HG03460 (cell line): Measurements from ENCODE around the gene TMEM134.
"Not testable (repeated sequence)": the region's sequence is repeated elsewhere in the genome, so short reads cannot be mapped to it uniquely, and the experiment has no call there.

Experiments used
- ATAC-seq: cut with Tn5 transposase; IDR thresholded peaks from one replicate; pipeline ENCODE4 v1.9.1; 2021; ENCODE audit not compliant: unreplicated experiment

The TMEM134 gene, protein sequence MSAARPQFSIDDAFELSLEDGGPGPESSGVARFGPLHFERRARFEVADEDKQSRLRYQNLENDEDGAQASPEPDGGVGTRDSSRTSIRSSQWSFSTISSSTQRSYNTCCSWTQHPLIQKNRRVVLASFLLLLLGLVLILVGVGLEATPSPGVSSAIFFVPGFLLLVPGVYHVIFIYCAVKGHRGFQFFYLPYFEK

DNA sequence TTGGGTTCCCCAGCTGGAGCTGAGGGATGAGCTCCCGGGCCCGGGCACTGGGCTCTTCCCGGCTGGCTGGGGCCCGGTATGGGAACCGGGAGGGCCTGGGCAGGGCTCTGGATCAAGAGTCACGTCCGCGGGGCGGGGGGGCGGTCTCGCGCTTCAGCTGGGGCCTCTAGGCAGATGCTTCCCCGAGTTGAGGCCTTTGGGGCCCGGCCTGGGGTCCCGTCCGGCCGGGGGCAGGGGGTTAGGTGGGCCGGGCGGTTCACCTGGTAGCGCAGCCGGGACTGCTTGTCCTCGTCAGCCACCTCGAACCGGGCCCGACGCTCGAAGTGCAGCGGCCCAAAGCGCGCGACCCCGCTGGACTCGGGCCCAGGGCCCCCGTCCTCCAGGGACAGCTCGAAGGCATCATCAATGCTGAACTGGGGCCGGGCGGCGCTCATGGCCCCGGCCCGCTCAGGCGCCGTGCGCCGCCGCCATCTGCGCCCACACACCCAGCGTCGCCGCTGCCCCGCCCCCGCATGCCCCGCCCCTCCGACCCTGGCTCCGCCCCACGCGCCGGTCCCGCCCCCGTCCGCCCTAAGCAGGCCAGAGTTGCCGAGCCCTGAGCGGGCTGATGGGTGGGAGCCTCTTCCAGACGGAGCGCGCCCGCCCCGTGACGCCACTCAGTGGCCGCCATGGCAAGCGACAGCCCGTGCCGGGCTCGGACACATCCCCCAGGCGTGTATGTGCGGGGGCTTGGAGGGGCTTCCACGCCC lies at the start of gene TMEM134:
TSS of gene TMEM134 (minus strand) at position 493 of the 749 bp plus-strand sequence. CDS start at position 434, 59 bp downstream.
- ATAC-seq, result peak; percentile 64

DNA sequence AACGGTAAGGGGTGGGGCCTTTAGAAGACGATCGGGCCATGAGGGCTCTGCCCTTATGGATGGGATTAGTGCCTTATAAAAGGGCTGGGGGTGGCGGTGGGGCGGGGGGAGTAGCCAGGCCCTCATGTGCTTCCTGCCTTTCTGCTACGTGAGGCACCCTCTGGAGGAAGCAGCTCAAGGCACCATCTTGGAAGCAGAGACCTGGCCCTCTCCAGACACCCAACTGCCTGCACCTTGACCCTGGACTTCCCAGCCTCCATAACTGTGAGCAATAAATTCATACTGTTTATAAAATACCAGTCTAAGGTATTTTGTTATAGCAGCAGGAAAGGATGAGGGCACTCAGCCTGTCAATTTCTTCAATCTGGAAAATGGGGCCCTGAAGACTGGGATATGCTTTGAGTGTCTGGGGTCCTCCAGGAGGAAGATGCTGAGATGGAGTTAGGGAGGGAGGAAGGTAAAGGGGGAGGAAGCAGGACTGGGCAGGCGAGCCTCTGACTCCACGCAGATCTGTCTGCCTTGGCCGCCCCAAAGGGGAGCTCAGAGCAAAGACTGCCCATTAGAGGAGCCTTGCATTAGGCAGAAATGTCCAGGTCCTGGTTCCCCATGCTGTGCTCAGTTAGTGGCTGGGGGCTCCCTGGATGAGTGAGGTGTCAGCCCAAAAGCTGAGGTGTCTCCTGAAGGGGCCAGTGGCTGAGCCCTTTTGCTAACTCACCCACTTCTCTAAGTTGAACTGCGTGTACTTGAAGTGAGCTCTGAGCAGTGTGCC lies 48.9 kb upstream of the TMEM134 start:
- no peak for ATAC-seq

DNA sequence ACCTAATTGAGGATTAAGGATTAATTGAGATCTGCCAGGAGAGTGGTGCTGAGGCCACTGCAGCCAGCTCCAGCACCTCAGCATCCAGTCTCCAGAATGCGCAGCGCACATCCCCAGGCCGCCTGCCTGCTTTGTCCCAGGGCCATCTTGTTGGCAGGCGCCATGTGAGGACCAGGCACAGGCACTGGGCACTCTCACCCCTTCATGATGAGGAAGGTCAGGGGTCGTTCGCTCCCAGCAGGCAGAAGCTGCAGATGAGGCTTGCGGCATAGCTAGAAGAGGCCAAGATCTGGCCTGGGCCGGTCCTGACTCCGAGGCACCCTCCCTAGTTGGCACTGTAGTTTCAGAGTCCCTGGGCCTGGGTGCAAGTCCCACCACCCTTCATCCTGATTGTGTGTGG lies 47.8 kb upstream of the TMEM134 start:
- no peak for ATAC-seq

DNA sequence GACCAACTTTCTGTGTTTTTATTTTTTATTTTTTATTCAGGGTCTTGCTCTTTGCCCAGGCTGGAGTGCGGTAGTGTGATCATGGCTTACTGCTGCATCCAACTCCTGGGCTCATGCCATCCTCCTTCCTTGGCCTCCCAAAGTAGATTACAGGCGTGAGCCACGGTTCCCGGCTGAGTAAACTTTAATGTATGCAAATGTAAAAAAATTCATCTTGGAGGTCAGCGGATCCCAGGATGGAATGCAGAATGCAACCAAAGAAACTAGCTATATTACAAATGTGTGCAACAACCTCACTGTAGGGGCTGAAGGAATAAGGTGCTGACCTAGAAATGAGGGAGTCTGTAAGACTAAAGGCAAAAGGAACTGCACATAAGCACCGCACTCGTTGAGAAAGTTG lies 45.1 kb upstream of the TMEM134 start:
- ATAC-seq, result no peak

DNA sequence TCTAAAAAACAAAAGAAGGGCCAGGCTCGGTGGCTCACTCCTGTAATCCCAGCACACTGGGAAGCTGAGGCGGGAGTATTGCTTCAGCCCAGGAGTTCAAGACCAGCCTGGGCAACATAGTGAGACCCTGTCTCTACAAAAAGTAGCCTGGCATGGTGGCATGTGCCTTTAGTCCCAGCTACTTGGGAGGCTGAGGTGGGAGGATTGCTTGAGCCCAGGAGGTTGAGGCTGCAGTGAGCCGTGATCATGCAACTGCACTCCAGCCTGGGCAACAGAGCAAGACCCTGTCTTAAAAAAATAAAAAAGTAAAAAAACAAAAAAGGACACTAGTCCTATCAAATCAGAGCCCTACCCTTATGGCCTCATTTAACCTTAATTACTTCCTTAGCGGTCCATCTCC lies 42.5 kb upstream of the TMEM134 start:
- not testable (repeated sequence) for ATAC-seq

DNA sequence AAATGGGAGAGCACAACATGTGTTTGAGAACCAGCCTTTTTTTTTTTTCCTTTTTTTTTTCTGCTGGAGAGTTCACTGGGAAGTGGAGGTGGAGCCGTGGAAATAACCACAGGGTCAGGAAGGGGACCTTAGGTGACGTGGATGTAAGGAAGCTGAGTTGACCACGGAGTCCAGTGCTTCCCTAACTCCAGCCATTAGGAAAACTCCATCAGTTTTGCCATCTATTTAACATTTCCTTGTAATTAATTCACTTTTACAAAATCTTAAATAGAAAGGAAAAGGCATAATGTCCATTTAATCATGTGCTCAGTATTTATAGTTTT lies 40.9 kb upstream of the TMEM134 start:
- no peak for ATAC-seq

DNA sequence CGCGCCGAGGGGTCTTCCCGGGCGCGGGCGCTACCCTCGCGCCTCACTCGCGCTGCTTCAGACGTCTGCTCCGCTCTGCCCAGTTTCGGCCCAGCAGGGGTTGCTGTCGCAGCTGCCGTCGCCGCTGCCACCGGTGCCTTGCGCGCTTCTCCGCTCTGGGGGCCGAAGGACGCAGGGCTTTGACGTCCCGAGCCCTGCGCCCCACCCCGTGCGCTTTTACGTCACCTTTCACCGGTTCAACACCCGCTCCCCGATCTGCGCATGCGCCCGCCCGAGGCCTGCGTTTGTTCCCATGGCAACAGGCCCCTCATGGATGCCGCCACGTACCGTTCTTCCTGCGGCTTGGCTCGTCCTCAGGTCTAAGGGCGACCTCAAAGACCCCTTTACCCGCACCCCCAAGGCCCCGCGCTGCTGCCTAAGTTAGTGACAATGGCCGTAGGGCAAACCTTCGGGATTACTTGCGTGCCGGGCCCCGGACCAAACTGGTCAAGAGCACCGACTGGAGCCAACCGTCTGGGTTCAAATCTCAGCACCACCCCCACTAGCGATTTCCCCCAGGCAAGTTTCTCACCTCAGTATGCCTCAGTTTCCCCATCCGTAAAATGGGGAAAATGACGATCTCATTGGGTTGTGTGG lies 39.6 kb upstream of the TMEM134 start:
- peak; percentile 34 for ATAC-seq

DNA sequence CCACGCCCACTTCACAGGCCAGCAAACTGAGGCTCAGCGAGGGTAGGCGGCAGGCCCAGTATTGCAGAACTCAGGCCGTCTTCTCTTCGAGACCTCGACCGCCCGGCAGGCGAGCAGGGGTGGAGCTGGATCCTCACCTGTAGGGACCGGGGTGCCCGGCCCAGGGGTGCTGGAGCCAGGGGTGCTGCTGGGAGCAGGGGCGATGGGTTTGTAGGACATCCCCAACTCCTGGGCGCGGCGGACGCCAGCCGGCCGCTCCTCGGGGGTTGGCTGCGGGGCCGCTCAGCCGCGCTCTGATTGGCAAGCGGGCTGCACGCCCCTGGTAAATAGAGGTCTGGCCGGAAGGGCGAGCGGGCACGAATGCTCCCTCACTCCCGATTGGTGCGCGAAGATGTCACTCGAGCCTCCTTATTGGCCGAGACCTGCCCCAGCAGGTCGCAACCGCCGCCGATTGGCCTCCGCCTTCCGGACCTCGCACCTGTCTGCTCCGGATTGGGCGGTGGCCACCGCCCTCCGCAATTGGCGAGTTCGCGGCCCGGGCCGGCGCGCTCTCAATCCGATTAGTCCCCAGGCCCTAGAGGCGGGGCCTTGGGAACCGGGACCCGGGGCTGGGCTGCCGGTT lies 38.9 kb upstream of the TMEM134 start, which contains the start of gene CDK2AP2:
TSS of gene CDK2AP2 (minus strand) at position 299 of the 622 bp plus-strand sequence. CDS start at position 219, 80 bp downstream.
- peak; percentile 63 for ATAC-seq

DNA sequence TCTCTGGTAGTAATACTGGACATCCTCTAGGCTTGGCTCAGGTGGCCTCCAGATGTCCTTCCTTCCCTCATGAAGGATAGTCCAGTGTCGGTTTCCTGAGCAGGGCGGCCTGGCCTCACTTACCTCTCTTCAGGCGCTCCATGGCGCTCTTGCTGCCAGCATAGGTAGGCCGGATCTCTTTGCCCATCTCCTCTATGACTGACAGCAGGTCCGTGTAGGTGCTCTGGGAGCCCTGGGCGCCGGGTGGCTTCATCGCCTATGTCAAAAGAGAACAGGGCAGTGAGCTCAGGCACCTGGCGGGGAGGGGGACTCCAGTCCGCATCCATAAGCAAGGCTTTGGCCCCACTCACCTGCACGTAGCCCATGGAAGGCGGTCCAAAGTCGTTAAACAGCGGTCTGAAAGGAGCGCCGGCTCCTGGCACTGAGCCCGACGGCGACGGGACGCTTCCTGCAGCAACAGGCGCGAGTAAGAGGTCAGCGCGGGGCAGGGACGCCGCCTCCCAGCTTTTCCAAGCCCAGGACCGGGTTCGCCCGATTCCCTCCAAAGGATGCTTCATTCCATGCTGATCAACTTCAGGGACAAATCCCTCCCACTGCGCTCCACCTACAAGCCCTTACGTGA lies 38.3 kb upstream of the TMEM134 start:
- no peak for ATAC-seq

DNA sequence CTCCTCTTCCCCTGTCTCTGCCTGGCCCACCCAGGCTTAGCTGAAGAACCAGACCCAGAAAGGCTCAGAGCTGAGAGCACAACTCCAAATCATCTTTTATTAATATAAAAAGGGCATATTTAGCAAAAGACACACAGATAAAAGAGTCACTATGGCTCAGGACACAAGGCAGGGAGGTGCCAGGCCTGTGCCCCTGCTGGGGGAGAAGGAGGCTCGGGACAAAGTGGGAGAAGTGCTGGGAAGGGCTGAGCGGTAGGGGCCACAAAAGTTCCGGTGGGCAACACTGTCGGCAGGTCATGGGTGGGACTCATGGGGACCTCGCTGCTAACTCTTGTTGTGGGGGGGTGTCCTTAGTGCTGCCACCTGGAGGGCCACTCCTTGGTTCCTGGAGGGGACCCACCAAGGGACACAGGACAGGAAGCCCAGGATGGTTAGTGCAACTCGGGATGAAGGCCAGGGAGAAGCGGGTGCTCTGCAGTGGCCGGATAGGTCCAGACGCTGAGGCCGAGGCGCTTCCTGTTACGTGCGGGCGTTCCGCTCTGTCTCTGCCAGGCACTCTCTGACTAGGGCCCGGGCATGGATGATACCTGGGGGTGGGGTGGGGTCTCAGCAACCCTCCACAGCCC lies 37.5 kb upstream of the TMEM134 start:
- no peak for ATAC-seq

DNA sequence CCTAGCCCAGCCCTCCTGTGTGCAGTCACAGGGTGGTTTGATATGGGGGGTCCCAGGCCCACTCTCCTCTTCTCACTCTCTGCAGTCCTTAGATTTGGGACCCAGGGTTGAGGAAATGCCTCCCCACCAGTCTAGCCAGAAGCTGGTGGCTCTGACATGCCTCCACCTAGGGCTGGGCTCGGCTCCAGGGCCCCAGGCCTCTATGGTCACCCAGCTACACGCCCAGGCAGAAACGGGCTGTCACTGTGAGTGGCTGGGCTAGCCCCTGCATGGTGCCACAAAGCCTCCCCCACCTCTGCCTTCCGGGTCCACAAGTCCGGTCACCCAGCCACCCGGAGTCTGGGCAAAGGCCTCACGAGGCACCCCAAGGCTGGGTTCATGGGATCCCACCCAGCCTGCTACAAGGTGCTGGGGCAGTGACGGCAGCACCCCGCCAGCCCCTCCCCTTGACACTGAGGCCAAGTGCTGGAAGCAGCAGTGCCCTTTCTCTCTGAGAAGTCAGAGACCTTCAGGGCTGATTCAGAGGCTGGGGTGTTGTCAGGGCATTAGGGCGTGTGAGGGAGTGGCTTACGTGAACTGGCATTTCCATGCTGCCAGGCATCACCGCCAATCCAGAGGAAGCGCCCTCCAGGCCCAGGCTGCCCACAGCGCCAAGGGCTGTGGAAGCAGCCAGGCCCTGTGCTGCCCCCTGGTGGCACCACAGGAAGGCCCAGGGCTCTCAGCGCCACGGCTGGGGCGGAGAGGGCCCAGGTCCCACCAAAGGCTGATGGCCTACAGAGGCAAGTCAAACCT lies 36.8 kb upstream of the TMEM134 start:
- no peak for ATAC-seq

DNA sequence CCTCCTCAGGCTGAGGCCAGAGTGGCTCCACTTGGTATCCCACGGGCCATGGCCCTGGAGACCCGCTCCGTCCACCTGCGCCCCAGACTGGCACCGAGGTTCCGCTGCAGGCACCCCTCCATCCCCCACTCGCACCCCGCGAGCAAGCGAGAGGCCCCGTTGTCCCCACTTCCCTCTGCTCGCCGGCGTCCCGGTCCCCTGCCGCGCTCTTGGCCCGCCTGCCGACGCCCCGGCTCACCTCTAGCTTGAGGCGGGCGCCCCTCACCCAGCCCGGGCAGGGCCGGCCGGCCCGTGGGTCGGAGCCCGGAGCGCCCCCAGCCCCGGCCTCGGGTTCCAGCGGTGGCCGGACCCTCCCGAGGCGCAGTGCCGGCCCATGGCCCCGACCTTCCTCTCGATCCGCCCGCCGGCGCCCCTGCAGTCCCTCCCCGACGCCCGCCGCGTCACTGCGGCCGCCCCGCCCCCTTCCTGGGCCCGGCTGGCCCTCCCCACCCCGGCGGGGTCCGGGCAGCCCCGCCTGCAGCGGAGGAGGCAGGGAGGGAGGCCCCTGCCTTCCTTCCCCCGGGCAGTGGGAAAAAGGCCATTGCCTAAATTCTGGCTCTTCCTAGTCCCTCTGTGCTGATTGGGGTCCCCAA lies 36.0 kb upstream of the TMEM134 start, which contains the start of gene PITPNM1:
TSS of gene PITPNM1 (minus strand) at position 414 of the 632 bp plus-strand sequence. CDS start 1,183 bp downstream, outside the sequence.
- ATAC-seq, result no peak

DNA sequence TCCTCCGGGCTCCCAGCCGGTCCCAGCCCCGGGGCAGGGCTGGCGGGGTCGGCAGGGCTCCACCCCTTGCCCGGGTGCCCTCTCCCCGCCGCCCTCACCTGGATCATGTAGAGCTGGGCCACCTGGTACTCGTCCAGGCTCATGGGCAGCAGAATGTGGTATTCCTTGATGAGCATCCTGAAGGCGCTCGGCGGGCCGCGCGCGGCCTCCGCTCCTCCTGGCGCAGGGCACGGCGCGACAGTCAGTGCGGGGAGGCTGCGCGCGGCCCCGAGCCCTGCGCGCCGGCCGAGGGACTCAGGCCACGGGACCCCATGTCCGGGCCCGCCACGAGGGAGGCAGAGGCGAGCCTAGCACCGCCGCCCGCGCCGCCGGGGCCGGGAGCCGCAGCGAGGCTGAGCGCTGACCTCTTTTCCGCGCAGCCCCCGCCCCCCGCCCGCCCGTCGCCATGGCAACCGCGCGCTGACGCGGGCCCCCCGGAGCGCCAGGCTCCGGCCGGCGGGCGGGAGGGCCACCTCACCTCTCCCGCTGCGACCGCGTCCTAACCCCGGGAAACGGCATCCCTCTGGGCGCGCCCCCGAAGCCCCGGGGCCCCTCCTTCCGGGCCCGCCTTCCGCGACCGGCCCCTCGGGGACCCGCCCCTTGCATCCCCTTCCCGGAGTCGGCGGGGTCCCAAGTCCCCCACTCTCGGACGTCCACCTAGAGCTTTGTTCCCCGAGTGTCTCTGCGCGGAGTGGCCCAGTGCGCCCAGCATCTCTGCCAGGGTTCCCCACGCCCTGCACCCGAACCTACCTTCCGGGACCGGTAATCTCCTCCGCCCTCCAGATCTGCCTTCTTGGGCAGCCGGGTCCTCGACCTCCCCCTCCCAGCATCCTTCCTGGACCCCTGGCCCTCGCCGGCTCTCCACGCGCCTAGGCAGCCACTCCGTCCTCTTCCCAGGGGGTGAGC lies 35.2 kb upstream of the TMEM134 start:
- no peak for ATAC-seq

DNA sequence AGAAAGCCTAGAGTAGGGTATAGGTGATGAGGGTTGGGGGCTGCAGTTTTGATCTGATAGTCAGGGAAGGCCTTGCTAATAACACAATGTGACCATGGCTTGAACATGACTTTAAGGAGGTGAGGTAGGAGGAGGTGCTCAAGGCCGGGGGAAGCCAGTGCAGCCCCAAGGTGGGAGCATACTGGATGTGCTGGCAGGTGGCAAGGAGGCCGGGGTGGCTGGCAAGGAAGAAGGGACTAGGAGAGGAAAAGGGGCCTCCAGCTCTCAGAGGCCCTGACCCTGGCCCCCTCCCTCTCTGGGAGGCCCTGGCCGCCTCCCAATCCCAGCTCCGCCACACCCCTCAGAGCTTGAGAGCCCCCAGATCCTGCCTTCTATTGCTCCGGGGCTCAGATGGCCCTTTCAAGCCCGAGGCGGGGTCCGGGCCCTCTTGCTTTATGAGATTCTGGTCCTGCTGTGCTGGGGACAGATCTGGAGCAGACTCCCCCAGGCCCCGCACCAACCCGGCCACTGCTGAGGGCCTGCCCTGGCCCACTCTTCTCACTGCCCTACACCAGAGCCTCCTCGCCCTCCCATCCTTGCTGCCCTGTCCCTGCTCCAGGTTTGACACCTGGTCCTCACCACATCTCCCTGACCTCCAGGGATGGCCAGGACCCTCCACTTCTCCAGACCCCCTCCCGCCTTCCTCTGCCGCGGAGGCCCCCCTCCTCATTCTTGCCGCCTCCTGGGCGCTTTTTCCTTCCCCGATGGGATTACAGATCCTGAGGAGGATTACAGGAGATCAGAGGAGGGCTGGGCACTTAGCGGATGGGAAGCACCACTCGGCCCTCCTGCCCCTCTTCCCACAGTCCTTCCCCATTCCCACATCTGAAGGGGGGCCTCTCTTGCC lies 34.3 kb upstream of the TMEM134 start:
- ATAC-seq, result no peak

DNA sequence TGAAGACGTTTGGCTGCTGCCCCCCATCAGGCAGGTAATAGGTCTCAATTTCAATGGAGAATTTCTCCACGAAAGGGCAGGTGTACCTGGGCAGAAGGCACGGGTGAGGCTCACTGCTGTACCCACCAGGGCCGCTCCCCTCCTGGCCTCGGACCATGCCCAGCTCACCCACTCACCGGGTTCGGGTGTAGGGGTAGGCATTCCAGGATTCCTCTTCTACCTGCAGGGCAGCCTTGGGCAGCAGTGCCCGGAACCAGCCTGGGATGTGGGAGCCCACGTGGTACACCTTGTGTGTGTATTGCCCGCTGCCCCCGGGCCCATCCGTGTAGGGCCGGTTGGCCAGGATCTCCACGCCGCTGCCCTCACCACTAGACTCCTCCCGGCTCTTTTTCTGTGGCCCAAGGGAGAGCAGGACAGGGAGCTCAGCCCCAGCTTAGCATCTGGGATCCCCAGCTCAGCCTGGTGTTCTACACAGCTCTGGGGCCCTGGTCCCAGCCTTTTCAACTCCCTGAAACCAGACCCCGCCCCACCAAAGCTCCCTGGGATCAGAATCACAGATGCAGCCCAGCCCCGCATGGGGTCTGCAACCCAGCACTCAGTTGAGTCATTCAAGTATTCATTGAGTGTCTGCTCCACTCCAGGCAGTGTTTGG lies 33.4 kb upstream of the TMEM134 start:
- no peak for ATAC-seq

DNA sequence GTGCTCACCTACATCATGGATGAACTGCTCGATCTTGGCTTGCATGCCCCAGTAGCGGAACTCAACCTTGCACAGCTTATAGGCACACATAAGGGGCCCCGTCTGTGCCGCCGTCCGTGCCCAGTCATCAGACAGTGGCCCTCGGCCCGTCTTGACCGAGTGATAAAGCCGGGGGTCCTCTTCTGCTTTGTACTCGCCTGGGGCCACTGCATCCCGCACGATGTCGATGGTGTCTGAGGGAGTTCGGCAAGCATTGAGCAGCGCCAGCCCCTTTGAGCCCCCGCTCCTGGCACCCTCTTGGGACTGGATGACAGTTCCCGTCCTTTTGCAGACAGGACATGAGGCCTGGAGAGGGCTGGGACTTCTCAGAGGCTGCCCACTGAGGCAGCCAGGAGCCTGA lies 32.8 kb upstream of the TMEM134 start:
- no peak for ATAC-seq
